Lower leg skin (tissue), 3 donors: ENCODE results near the gene CCRL2.

Experiments
- CTCF ChIP-seq, 3 donors: fragments of 450-650 bp; IDR thresholded peaks; one replicate each; pipeline ENCODE4 v1.5.1; 2016; ENCODE audit warnings: antibody characterized with exemption in 3 of 3, mild to moderate bottlenecking in 3 of 3, moderate library complexity in 2 of 3
- POLR2A ChIP-seq, 2 donors: fragments of 450-650 bp; IDR thresholded peaks; one replicate each; pipeline ENCODE4 v1.6.1; 2016 to 2017; ENCODE audit warnings: antibody characterized with exemption in 2 of 2, mild to moderate bottlenecking in 1 of 2, moderate library complexity in 1 of 2

GRCh38 chr3:46381625-46382024 is 25.4 kb upstream of the CCRL2 start:
- TF ChIP-seq CTCF (IDR thresholded peaks at IDR 0.05) (no peak), POLR2A (IDR thresholded peaks at IDR 0.05) (no peak)
